Right lobe of liver (tissue), 6 donors: Measurements from ENCODE around the gene GRIN2C. TPM values are rescaled to one million over a fixed set of nuclear protein-coding genes. Genes with fewer than 3 reads are reported as not detected.

ENCODE experiments used
- ATAC-seq, 4 donors: fragments of 200-7000 bp; cut with Tn5 transposase; one replicate each; pipeline ENCODE4 v1.9.1; 2020; ENCODE audit warnings: mild to moderate bottlenecking in 4 of 4, moderate library complexity in 4 of 4
- DNase-seq, 3 donors: peaks; one replicate each; pipeline ENCODE4 v3.0.0-alpha.2; 2020
- H3K27ac ChIP-seq, 3 donors: fragments of 200-600 bp; one replicate each; pipeline ENCODE4 v1.8.0; 2022
- H3K27me3 ChIP-seq, 2 donors: fragments of 200-600 bp; one replicate each; pipeline ENCODE4 v1.8.0; 2022
- H3K36me3 ChIP-seq, 4 donors: fragments of 200-600 bp; sonication (generic) in 1 of 4; one replicate each; pipeline versions ENCODE4 v1.5.1 to v1.8.0; 2017 to 2022; ENCODE audit warnings: control low read depth in 1 of 4
- H3K4me1 ChIP-seq, 4 donors: fragments of 200-600 bp; sonication (generic) in 1 of 4; one replicate each; pipeline versions ENCODE4 v1.5.1 to v1.8.0; 2017 to 2022; ENCODE audit warnings: control low read depth in 1 of 4
- H3K4me3 ChIP-seq, 3 donors: fragments of 200-600 bp; one replicate each; pipeline ENCODE4 v1.8.0; 2022
- H3K9me3 ChIP-seq, 4 donors: fragments of 200-600 bp; sonication (generic) in 1 of 4; one replicate each; pipeline versions ENCODE4 v1.5.1 to v1.8.0; 2017 to 2022; ENCODE audit warnings: control low read depth in 1 of 4
- CTCF ChIP-seq, 4 donors: fragments of 200-600 bp in 3 of 4; fragments of 450-650 bp in 1 of 4; IDR thresholded peaks; one replicate each; pipeline versions ENCODE4 v1.5.1 to v1.8.0; 2016 to 2022; ENCODE audit warnings: antibody characterized with exemption in 4 of 4, mild to moderate bottlenecking in 2 of 4
- POLR2A ChIP-seq: fragments of 450-650 bp; IDR thresholded peaks from one replicate; pipeline ENCODE4 v1.6.1; 2017; ENCODE audit warnings: antibody characterized with exemption, mild to moderate bottlenecking
- WGBS: methylation state at CpG from one replicate; pipeline ENCODE4 v1.1.6; 2018; ENCODE audit warnings: low coverage, low lambda C conversion rate; ENCODE audit not compliant: insufficient coverage; ENCODE audit errors: missing lambda C conversion rate; 5-methylcytosine and 5-hydroxymethylcytosine counted together
- intact Hi-C, 2 donors: fragments of 100-400 bp; cut with DNase I; formaldehyde crosslinking; loops; one replicate each; pipeline versions ENCODE4 v1.11.2 to v1.14.1; 2022
- total RNA-seq, 6 experiments: library from RNA; depleted of rRNA in 2 of 6; stranded (reverse); fragments of >200 nt in 2 of 6; fragmentation: NEBNext Ultra II Directional in 3 of 6; extraction: Animal tissue kit (Norgen Biotek cat#: 25700) in 3 of 6; gene quantifications; one replicate each; pipeline versions ENCODE4 v1.1.0 to v1.2.4, GENCODE V29; 2016 to 2023
- donor health status: DM: no; HTN: yes; CAD: no.
- donor health status: DM: no; HTN: no; CAD: no.
- donor health status: DM: no; HTN: no; CAD: no.
- donor health status: DM: no; HTN: yes; CAD: no.
- donor health status: DM: no; HTN: yes; CAD: no.

Gene GRIN2C
- total RNA-seq, 6 experiments from 2014 or later = 0.10 to 0.13 TPM; not detected in 4

- Histone ChIP-seq H3K4me3 (no peak overlapping the region), H3K27me3 (no peaks in the 10 kb centered on the region), H3K9me3 (no peaks in the 10 kb centered on the region), H3K36me3 (peaks cover 0 to 32% (median 2%) of the 10 kb centered on the region in 4 donors), H3K27ac (no peak overlapping the region), H3K4me1 (no peaks in the 10 kb centered on the region)
- ATAC-seq = no peak
- intact Hi-C loops = no loop called here
- WGBS = 75% methylated on average over 2 of the region's 18 CpGs
- TF ChIP-seq POLR2A = no peak
- TF ChIP-seq CTCF (IDR thresholded peaks at IDR 0.05) = no peak
- no peak for DNase-seq
These were observed 64.2 kb downstream of the GRIN2C start for GRCh38 chr17:74795327-74796020.

GRCh38 chr17:74792586-74793105 lies 67.0 kb downstream of the GRIN2C start:
- no peak for ATAC-seq
- intact Hi-C loops = no loop called here
- 94% methylated on average over 7 of the region's 12 CpGs for WGBS
- DNase-seq = no peak
- TF ChIP-seq POLR2A (no peak), CTCF (IDR thresholded peaks at IDR 0.05) (no peak)
- H3K36me3 ChIP-seq = peaks cover 0 to 31% (median 2%) of the 10 kb centered on the region in 4 donors
- no peak overlapping the region for H3K27ac ChIP-seq
- H3K9me3 ChIP-seq = no peaks in the 10 kb centered on the region
- H3K27me3 ChIP-seq = no peaks in the 10 kb centered on the region
- no peaks in the 10 kb centered on the region for H3K4me1 ChIP-seq
- no peak overlapping the region for H3K4me3 ChIP-seq

Other genes starting within 250 kb of the GRIN2C start
- gene CD300E, start 236.1 kb downstream of the GRIN2C start, total RNA-seq = under 1 TPM; 0.07 to 0.91 (median 0.34) TPM
- 1 to 10 TPM in 2 of 6 experiments, under 1 TPM in 3, not detected in 1; 0.44 to 2.6 (median 0.74) TPM for gene CD300LF, start 147.0 kb downstream of the GRIN2C start, total RNA-seq
- gene RAB37, start 122.6 kb downstream of the GRIN2C start, total RNA-seq = 10 to 100 TPM in 3 of 6 experiments, 1 to 10 TPM in 3; 5.0 to 14.4 (median 9.0) TPM
- 100 to 1,000 TPM; 105 to 218 (median 161) TPM for gene NHERF1, start 111.3 kb downstream of the GRIN2C start, total RNA-seq
- gene NAT9, start 83.5 kb downstream of the GRIN2C start, total RNA-seq = 10 to 100 TPM in 5 of 6 experiments, 1 to 10 TPM in 1; 10.0 to 23.0 (median 16.3) TPM
- gene FDXR, start 13.1 kb upstream of the GRIN2C start, total RNA-seq = 10 to 100 TPM in 2 of 6 experiments, 1 to 10 TPM in 4; 7.7 to 18.7 (median 8.6) TPM
- 1 to 10 TPM; 2.1 to 6.1 (median 3.7) TPM for gene FADS6, start 33.7 kb upstream of the GRIN2C start, total RNA-seq
- gene USH1G, start 63.4 kb upstream of the GRIN2C start, total RNA-seq = not detected
- not detected for gene OTOP2, start 64.4 kb upstream of the GRIN2C start, total RNA-seq
- gene OTOP3, start 76.0 kb upstream of the GRIN2C start, total RNA-seq = not detected
- 1 to 10 TPM; 3.5 to 6.6 (median 4.5) TPM for gene HID1, start 112.9 kb upstream of the GRIN2C start, total RNA-seq
- gene CDR2L, start 127.7 kb upstream of the GRIN2C start, total RNA-seq = 1 to 10 TPM in 4 of 6 experiments, under 1 TPM in 2; 0.64 to 2.3 (median 1.4) TPM
- gene MRPL58, start 152.8 kb upstream of the GRIN2C start, total RNA-seq = 100 to 1,000 TPM in 1 of 6 experiments, 10 to 100 TPM in 5; 23.7 to 112 (median 28.1) TPM
- 100 to 1,000 TPM; 145 to 262 (median 179) TPM for gene ATP5PD, start 187.1 kb upstream of the GRIN2C start, total RNA-seq
- 10 to 100 TPM in 1 of 6 experiments, 1 to 10 TPM in 5; 7.2 to 10.3 (median 8.1) TPM for gene KCTD2, start 187.3 kb upstream of the GRIN2C start, total RNA-seq
- 1 to 10 TPM; 1.2 to 3.7 (median 1.7) TPM for gene SLC16A5, start 228.1 kb upstream of the GRIN2C start, total RNA-seq